GM12878 (cell line): ENCODE data around the gene C8B. TPM values are rescaled to one million over a fixed set of nuclear protein-coding genes. Genes with fewer than 3 reads are reported as not detected.

ENCODE experiments used
- ATF7 ChIP-seq: fragments of 450-650 bp; IDR thresholded peaks from 2 replicates; pipeline ENCODE4 v1.6.1; 2016; ENCODE audit warnings: low read depth, mild to moderate bottlenecking
- CHD1 ChIP-seq: IDR thresholded peaks from 2 replicates; pipeline ENCODE4 v1.6.1; 2012; ENCODE audit warnings: low read depth, low read length, improper control_type of control experiment
- GATAD2B ChIP-seq: fragments of 450-650 bp; conservative IDR thresholded peaks from 2 replicates; pipeline ENCODE4 v1.6.1; 2017; ENCODE audit warnings: low read depth, mild to moderate bottlenecking, moderate library complexity
- NFYB ChIP-seq: IDR thresholded peaks from 2 replicates; pipeline ENCODE4 v1.6.1; 2011; ENCODE audit warnings: low read depth, mild to moderate bottlenecking, low read length, improper control_type of control experiment, moderate library complexity; ENCODE audit not compliant: insufficient read depth
- NRF1 ChIP-seq: conservative IDR thresholded peaks from 2 replicates; pipeline ENCODE4 v1.6.1; 2011; ENCODE audit warnings: mild to moderate bottlenecking, low read depth, low read length, improper control_type of control experiment
- SMAD1 ChIP-seq: fragments of 450-650 bp; IDR thresholded peaks from 2 replicates; pipeline ENCODE4 v1.6.1; 2018; ENCODE audit warnings: mild to moderate bottlenecking, low read depth; ENCODE audit not compliant: partially characterized antibody
- ZNF274 ChIP-seq: IDR thresholded peaks from one replicate; pipeline ENCODE4 v1.8.0; 2011; ENCODE audit not compliant: insufficient read length, insufficient read depth
- ZZZ3 ChIP-seq: IDR thresholded peaks from 2 replicates; pipeline ENCODE4 v1.6.1; 2011; ENCODE audit warnings: low read depth; ENCODE audit not compliant: control insufficient read depth, insufficient read length
- polyA plus RNA-seq, 11 experiments: library from polyadenylated mRNA; depleted of rRNA in 4 of 11; unstranded in 6 of 11; stranded (reverse) in 5 of 11; fragments of >200 nt; fragmentation: Nextera tagmentation in 4 of 11; fragmentation: Illumina TruSeq in 1 of 11; extraction: Ambion mirVana in 4 of 11; extraction: Trizol in 1 of 11; gene quantifications; 1 replicate in 1 of 11; 2 replicates in 10 of 11; pipeline versions ENCODE4 v1.2.1 to v1.2.3, GENCODE V29; 2011 to 2016; ENCODE audit warnings: inconsistent platforms in 2 of 11, missing spikeins in 2 of 11, low read depth in 1 of 11
- total RNA-seq, 4 experiments: library from RNA; depleted of rRNA in 3 of 4; stranded (reverse); fragments of >200 nt in 3 of 4; fragmentation: Illumina TruSeq in 1 of 4; extraction: Trizol in 1 of 4; gene quantifications; 2 replicates each; pipeline versions ENCODE4 v1.2.1 to v1.2.3, GENCODE V29; 2013 to 2021
- TF ChIP-seq, protein P1 (sequence below), 3 experiments: IDR thresholded peaks in 2 of 3; conservative IDR thresholded peaks in 1 of 3; 2 replicates each; pipeline ENCODE4 v1.5.1; 2011; ENCODE audit warnings: low read depth in 3 of 3, low read length in 3 of 3, mild to moderate bottlenecking in 3 of 3, control low read depth in 2 of 3, moderate library complexity in 2 of 3, inconsistent platforms in 1 of 3, mixed read lengths in 1 of 3; ENCODE audit not compliant: control insufficient read depth in 2 of 3, insufficient read depth in 1 of 3; ENCODE audit errors: extremely low read depth in 1 of 3
- TF ChIP-seq, protein P2 (sequence below): fragments of 450-650 bp; formaldehyde crosslinking; IDR thresholded peaks from 2 replicates; pipeline ENCODE4 v1.4.0; 2022; ENCODE audit warnings: mild to moderate bottlenecking, moderate library complexity
- TF ChIP-seq, protein P3 (sequence below): IDR thresholded peaks from 2 replicates; pipeline ENCODE4 v1.6.1; 2011; ENCODE audit warnings: borderline replicate concordance, low read depth, mild to moderate bottlenecking, moderate library complexity, mixed read lengths, low read length; ENCODE audit not compliant: insufficient read depth; ENCODE audit errors: extremely low read length
- TF ChIP-seq, protein P4 (sequence below): fragments of 450-650 bp; conservative IDR thresholded peaks from 2 replicates; pipeline ENCODE4 v1.6.1; 2017; ENCODE audit warnings: mild to moderate bottlenecking, moderate library complexity
- TF ChIP-seq, protein P5 (sequence below): IDR thresholded peaks from 2 replicates; pipeline ENCODE4 v1.6.1; 2011; ENCODE audit warnings: low read depth, mild to moderate bottlenecking, low read length, moderate library complexity, borderline replicate concordance; ENCODE audit errors: extremely low read depth

C8B gene
- total and polyA plus RNA-seq, 10 of the 15 experiments (the other 5 are each of a cell fraction or from before 2014, with no cell fraction given): not detected

DNA sequence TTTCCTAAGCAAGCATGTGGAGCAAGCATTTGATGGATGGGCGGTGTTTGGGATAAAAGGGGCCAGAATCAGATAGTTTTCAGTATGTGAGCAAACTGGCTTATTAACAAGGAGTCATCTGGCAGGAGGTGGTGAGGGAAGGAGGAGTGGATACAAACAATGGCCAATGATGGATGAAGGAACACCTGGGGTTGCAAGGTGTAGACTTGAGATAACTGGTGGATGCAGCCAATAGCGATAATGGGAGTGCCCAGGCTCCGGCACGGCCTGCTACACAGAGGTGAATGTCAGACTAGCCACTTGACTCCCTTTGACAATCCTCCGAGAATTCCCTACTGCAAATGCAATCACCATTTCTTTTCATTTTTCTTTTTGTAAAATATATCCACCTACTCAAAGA, 41.7 kb downstream of the C8B start (continued):
- TF ChIP-seq, protein P1, sequence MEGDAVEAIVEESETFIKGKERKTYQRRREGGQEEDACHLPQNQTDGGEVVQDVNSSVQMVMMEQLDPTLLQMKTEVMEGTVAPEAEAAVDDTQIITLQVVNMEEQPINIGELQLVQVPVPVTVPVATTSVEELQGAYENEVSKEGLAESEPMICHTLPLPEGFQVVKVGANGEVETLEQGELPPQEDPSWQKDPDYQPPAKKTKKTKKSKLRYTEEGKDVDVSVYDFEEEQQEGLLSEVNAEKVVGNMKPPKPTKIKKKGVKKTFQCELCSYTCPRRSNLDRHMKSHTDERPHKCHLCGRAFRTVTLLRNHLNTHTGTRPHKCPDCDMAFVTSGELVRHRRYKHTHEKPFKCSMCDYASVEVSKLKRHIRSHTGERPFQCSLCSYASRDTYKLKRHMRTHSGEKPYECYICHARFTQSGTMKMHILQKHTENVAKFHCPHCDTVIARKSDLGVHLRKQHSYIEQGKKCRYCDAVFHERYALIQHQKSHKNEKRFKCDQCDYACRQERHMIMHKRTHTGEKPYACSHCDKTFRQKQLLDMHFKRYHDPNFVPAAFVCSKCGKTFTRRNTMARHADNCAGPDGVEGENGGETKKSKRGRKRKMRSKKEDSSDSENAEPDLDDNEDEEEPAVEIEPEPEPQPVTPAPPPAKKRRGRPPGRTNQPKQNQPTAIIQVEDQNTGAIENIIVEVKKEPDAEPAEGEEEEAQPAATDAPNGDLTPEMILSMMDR (IDR thresholded peaks at IDR 0.05 in 2 of 3, conservative IDR thresholded peaks at IDR 0.05 in 1 of 3; ENCODE audit: control insufficient read depth in 2 of 3, extremely low read depth in 1 of 3, insufficient read depth in 1 of 3, low read depth in 3 of 3, low read length in 3 of 3): no peak
- TF ChIP-seq ZNF274 (no peak), CHD1 (no peak), SMAD1 (no peak), GATAD2B (no peak), ZZZ3 (no peak), ATF7 (no peak), NFYB (no peak), NRF1 (no peak)
- TF ChIP-seq, protein P2, sequence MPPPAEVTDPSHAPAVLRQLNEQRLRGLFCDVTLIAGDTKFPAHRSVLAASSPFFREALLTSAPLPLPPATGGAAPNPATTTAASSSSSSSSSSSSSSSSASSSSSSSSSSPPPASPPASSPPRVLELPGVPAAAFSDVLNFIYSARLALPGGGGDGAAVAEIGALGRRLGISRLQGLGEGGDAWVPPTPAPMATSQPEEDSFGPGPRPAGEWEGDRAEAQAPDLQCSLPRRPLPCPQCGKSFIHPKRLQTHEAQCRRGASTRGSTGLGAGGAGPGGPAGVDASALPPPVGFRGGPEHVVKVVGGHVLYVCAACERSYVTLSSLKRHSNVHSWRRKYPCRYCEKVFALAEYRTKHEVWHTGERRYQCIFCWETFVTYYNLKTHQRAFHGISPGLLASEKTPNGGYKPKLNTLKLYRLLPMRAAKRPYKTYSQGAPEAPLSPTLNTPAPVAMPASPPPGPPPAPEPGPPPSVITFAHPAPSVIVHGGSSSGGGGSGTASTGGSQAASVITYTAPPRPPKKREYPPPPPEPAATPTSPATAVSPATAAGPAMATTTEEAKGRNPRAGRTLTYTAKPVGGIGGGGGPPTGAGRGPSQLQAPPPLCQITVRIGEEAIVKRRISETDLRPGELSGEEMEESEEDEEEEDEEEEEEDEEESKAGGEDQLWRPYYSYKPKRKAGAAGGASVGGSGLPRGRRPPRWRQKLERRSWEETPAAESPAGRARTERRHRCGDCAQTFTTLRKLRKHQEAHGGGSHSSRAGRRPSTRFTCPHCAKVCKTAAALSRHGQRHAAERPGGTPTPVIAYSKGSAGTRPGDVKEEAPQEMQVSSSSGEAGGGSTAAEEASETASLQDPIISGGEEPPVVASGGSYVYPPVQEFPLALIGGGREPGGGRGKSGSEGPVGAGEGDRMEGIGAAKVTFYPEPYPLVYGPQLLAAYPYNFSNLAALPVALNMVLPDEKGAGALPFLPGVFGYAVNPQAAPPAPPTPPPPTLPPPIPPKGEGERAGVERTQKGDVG (CRISPR knock-in tag): no peak
- TF ChIP-seq, protein P3, sequence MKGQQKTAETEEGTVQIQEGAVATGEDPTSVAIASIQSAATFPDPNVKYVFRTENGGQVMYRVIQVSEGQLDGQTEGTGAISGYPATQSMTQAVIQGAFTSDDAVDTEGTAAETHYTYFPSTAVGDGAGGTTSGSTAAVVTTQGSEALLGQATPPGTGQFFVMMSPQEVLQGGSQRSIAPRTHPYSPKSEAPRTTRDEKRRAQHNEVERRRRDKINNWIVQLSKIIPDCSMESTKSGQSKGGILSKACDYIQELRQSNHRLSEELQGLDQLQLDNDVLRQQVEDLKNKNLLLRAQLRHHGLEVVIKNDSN: no peak
- TF ChIP-seq, protein P4, sequence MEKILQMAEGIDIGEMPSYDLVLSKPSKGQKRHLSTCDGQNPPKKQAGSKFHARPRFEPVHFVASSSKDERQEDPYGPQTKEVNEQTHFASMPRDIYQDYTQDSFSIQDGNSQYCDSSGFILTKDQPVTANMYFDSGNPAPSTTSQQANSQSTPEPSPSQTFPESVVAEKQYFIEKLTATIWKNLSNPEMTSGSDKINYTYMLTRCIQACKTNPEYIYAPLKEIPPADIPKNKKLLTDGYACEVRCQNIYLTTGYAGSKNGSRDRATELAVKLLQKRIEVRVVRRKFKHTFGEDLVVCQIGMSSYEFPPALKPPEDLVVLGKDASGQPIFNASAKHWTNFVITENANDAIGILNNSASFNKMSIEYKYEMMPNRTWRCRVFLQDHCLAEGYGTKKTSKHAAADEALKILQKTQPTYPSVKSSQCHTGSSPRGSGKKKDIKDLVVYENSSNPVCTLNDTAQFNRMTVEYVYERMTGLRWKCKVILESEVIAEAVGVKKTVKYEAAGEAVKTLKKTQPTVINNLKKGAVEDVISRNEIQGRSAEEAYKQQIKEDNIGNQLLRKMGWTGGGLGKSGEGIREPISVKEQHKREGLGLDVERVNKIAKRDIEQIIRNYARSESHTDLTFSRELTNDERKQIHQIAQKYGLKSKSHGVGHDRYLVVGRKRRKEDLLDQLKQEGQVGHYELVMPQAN: no peak
- TF ChIP-seq, protein P5, sequence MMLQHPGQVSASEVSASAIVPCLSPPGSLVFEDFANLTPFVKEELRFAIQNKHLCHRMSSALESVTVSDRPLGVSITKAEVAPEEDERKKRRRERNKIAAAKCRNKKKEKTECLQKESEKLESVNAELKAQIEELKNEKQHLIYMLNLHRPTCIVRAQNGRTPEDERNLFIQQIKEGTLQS: no peak
